GM19025 (cell line): ENCODE results near the gene NCL.
"Not testable (repeated sequence)": the region's sequence is repeated elsewhere in the genome, so short reads cannot be mapped to it uniquely, and the experiment has no call there.

Experiments used
- ATAC-seq: cut with Tn5 transposase; IDR thresholded peaks from one replicate; pipeline ENCODE4 v1.9.1; 2021; ENCODE audit warnings: mild to moderate bottlenecking, low read depth, moderate library complexity; ENCODE audit not compliant: unreplicated experiment

NCL gene

DNA sequence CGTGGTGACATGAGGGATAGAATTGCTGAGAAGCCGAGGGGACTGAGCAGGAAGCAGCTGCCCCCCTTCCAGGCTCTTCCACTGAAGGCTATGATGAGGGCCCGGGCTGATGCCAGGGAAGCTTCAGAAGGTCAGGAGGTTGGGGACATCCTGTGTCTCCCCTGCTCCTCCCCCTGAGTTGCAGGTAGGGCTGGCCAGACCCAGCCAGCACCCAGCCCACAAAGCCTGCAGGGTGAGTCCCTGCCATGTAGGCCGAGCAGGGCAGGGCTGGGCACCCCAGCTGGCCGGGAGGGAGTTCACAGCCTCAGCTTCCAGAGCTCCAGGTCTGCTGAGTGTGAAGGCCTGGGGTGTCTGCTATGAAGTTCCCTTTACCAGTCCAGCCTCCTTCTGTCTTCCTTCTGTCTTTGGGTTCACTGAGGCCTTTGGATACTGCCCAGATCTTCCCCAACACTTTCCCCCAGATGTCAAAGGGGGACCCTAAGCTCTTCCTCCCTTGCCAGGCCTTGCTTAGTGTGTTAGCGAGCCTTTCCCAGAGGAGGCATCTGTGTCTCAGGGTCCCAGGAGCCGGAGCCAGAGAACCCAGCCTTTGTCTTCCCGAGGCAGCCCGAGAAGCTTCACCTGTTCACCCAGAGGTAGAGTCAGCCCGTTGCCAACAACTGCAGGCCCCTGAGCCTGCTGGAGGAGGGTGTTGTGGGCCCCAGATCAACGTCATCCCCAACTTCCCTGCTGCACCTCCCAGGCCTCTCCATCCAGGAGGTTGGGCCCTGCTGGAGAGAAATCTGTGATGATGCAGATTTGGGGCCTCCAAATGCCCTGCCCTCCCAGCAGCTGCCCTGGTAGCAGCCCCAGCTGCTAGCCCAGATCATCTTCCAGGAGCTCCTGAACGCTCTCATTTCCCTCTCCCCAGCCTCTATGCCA lies 3.6 kb upstream of the NCL start:
- ATAC-seq: no peak

DNA sequence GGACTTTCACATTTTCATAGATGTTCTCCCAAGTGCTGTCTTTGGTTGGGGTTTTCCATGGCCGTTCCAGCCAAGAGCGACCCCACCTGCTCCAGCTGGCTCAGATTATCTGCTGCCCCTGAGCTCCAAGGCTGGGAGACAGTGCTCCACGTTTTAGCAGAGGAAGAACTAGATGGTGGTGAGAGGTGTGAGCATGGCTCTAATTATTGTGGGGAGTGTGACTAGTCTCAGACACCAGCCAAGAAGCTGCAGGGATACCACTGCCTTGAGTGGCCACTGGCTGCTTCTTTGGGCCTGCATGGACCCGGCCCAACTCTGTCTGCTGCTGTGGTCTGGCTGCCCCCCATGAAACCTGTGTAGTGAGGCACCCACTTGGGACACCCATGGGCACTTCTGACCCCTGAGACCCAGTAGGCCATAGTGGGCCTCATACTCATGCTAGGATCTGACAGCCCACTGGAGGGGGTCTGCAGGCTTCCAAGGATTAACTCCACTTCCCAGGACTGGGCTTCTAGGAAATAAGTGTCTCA lies 2.8 kb upstream of the NCL start:
- ATAC-seq: no peak

DNA sequence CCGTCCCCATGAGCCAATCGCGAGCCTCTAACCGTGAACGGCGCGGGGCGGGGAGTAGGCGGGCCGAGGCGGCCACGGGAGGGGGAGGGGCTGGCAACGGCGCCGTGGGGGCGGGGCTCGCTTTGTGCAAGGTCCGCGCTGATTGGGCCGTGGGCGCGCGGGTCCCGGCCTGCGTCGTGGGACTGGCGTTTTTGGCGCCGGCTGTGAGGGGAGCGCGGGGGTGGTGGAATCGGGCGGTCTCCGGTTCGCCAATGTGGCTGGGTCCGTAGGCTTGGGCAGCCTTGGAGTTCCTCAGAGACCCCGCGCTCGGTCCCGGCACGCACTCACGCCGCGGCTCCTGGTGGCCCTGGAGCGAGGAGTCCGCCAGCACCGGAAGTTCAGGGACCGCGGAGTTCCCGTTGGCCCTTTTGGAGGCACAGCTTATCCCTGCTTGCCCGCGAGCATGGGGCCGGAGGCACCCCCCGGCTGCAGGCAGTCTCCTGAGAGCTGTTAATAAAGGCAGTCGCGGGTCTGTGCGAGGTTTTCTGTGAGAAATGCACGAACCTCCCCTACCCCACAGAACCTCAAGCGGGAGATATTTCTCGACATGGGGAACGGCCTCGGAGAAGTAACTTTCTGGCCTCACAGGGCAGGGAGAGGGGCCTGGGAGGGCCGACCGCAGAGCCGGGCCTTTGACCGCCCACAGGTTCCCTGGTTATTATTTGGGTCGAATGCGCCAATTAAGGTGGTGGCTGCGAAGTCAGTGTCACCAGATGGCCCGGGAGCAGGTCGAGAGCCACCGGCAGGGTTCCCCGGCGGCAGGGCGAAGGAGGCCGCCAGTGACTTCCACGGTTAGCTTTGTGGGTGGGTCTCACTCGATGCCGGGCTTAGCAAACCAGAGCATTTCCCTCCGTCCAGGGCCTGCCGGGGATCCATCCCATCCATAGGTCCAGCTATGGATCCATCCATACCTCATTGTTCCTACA lies 574 bp upstream of the NCL start:
- no peak for ATAC-seq

DNA sequence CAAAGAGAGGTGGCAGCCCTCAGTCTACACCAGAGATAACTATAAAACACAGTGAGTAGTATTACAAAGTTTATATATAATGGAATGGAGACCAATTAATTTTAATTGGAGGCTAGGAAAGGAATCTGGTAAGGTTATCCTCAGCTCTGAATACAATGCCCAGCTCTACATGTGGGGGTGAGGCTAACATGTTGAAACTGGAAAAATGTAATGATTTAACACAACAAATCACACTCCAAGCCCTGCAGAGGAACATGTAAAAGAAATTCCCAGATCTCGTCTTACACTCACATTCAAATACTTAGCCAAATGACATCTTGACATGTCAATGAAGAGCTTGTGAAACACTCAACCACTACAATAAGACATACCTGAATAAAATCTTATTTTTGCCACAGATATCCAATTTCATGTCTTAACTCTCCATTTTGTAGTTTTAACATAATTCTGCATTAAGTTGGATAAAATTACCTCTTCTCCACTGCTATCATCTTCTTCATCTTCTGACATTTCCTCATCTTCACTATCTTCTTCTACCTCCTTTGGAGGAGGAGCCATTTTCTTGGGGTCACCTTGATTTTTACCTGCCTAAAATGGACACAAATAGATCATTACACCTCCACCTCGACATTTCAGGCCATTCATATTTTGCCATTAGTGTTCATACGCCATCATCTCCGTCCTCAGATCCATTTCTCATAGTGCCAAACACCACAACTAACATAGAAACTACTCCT lies 1.4 kb downstream of the NCL start:
- no peak for ATAC-seq

DNA sequence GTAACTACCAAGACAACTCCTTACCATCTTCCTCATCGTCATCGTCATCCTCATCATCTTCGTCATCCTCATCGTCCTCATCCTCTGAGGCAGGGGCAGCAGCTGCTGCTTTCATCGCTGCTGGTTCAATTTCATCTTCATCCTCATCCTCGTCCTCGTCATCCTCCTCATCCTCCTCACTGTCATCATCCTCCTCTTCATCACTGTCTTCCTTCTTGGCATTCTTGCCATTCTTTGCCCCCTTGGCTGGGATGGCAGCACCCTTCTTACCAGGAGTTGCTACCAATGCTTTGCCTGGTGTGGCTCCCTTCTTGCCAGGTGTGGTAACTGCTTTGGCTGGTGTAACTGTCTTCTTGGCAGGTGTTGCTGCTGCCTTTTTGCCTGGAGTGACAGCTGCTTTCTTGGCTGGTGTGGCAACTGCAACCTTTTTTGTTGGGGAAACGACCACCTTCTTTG lies 2.7 kb downstream of the NCL start:
- ATAC-seq: no peak

DNA sequence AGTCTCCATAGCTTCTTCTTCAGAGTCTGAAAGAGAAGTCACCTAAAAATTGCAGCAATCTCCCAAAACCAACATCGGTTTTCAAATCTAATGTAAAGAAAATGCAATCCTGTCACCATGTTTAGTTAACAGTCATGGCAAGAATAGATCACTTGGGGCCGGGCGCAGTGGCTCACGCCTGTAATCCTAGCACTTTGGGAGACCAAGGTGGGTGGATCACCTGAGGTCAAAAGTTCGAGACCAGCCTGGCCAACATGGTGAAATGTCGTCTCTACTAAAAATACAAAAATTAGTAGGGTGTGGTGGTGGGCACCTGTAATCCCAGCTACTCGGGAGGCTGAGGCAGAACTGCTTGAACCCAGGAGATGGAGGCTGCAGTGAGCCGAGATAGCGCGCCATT lies 3.4 kb downstream of the NCL start:
- not testable (repeated sequence) for ATAC-seq

DNA sequence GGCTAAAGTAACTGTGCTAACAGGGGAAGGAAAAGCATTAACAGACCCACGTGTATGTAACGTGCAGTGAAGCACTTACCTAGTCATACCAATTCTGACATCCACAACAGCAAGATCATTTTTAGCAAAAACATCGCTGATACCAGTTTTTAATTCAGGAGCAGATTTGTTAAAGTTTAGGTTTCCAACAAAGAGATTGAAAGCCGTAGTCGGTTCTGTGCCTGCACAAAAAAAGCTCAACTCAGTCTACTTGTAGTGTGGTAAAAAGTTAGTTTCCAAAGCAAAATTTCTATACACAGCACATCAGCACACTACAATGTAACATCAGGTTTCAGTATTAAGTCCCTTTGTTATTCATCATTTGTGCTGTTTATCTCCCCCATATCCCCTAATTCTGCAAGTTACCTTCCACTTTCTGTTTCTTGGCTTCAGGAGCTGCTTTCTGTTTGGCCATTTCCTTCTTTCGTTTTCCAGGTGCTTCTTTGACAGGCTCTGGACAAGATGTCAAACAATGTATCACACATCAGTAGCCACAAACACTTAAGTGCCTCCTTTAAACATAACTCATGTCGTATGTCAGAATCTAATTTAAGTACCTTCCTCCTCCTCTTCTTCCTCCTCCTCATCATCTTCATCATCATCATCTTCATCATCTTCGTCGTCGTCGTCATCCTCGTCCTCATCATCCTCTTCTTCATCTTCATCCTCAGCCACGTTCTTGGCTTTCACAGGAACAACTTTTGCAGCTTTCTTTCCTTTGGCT lies 4.0 kb downstream of the NCL start:
- ATAC-seq: no peak

DNA sequence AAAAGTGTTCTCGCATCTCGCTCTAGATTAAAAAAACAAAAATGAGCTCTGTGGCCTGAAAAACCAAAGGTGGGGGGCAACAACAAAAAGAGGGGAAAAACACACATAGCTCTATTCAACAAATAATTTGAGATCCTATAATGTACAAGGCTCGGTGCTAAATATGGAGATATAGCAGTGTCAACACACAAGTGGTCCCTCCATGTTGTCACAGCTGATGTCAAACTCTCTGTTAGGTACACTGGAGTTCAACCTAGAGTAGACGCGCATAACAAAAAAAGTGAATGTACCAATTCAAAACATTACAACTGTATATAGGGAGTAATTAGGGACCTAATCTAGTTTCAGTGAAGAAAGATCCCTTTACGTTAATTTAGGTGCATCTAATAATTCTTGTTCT lies 5.9 kb downstream of the NCL start:
- no peak for ATAC-seq

DNA sequence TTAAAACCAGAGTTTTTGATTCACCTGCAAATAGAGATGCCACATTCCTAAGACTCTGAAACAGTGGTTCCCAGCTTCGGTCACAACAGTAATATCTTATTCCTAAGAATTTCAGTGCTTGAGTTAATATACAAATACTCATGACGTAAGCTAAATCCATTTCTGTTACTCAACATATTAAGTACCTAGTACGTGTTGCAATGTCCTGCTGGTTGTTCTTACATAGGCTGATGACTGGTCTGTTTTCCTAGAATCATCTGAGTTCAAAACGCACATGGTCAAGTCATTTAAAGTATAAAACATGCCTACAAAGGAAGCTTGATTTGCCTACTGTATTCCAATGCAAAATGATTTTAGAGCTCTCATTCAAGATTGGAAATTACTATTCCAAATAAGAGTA lies 7.2 kb downstream of the NCL start:
- no peak for ATAC-seq

DNA sequence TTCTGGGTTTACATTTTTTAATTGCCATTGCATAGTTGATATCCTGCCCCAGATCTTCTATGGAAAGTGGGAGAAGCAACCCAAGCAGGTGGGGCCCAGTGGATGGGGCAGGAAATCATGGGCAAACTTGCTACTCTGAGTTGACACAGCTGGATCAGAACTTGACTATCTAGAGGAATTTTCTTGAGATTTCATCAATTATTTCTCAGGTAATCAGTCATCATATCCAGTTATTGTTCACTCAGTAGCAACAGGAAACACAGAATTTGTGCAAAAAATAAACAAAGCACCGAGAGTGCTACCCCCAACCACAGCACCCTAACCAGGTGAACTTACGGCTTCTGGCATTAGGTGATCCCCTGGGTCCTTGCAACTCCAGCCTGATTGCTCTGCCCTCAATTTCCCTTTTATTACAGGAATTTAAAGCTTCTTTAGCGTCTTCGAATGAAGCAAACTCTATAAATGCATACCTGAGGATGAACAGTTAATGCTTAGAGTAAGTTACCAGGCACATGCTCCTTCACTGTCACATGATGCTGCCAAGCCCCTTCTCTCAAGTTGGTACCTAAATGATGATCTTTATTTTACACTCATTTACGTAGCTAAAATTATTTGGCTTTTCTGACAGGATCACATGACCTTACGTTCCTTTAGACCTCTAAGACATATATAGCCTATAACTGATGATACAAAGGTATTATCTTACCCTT lies 7.8 kb downstream of the NCL start:
- no peak for ATAC-seq

DNA sequence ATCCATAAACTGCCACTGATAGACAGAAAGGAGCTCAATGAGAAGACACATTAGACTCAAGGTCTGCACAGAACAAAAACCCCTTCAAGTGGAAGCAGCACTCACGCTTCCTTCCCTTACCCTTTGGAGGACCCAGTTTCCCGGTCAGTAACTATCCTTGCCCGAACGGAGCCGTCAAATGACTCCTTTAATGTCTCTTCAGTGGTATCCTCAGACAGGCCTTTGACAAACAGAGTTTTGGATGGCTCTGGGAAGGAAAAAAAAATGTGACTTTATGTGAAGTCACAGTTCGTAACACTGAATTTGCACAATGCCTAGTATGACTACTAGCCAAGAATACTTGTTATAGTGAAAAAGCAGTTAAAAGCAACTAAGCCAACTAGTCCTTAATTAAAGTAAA lies 8.4 kb downstream of the NCL start:
- ATAC-seq: no peak

DNA sequence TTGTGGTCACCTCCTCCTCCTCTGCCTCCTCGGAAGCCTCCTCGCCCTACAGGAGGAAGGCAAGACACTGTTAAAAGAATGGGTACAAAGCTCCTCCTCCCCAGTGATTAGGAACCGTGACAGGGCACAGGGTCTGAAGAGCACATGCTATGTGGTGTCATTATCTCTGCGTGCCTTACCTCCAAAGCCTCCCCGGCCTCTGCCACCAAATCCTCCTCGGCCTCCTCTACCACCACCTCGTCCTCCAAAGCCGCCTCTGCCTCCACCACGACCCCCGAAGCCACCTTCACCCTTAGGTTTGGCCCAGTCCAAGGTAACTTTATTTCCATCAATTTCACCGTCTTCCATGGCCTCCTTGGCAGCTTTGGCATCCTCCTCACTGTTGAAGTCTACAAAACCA lies 9.1 kb downstream of the NCL start:
- no peak for ATAC-seq

DNA sequence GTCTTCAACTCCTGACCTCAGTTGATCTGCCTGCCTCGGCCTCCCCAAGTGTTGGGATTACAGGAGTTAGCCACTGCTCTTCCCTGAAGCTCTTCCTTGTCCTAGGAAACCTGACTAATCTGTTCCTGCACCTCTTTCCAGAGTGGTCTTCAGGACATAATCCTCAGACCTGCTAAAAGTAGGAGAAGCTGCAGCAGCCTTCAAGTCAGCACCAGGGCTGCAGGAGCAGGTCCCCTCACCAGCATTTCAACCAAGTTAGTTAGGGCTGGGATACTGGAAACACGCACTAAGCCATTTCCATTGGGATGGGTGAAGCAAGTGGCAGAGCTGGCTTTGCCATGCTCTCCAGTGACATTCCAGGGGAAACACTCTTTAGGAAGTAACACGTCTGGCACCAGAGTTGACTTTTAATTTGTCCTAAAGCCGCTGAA lies 9.9 kb downstream of the NCL start:
- ATAC-seq: no peak

DNA sequence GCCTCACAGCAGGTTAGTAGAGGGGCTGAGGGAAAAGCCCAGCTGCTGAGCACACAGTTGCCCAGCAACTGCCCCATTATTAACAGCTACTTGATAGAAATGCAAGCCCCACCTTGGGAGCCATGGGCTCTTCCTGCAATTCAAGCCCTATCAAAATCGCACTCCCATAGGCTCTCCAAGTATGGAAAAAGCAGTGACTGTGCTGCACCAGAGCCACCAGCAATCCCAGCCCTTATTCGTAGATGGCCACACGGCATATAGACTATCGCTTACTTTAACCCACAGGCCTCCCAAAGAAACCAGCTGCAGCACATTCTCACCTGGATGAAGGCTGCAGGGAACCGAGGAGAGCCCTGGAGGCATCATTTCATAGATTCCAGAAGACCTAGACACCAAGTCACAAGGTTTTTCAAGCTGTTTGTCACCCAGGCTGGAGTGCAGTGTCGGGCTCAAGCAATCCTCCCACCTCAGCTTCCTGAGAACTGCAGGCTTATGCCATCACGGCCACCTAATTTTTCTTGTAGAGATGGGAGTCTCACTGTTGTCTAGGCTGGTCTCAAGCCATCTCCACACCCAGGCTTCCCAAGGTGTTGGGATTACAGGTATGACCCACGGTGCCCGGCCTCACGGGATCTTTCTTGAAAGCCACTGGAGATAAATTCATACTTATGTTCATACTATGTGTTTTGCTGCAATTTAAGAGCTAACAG lies 11.3 kb downstream of the NCL start:
- ATAC-seq: no peak

DNA sequence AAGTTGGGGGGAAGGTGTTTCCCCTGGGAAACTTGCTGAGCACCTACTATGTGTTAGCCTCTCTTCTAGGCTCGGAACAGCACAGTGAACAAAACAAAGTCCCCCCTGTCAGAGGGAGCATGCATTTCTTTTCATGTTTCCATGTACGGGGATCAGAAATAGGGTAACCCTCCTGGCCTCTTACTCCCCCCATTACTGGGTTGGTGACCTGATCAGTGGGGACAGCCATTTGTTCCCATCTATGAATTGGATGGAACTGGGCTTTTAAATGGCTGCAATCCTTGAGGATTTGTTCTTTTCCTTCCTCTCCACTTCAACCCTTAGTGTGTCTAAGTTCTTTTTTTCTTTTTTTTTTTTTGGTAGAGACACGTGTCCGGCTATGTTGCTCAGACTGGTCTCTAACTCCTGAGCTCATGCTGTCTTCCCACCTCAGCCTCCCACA lies 13.7 kb downstream of the NCL start:
- ATAC-seq: no peak

DNA sequence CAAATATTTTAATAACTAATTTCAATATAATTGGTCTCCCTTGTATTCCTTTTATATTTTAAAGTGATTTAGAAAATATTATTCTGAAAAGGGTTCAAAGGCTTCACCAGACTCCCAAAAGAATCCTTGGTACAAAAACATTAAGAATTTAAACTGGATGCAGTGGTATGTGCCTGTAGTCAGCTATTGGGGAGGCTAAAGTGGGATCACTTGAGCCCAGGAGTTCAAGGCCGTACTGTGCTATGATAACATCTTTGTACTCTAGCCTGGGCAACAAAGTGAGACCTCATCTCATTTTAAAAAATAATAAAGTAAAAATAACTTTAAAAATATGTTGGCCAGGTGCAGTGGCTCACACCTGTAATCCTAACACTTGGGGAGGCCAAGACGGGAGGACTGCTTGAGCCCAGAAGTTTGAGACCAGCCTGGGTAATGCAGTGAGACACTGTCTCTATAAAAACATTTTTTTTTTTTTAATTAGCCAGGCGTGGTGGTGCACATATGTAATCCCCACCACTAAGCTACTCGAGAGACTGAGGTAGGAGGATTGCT lies 14.7 kb downstream of the NCL start:
- ATAC-seq: no peak

DNA sequence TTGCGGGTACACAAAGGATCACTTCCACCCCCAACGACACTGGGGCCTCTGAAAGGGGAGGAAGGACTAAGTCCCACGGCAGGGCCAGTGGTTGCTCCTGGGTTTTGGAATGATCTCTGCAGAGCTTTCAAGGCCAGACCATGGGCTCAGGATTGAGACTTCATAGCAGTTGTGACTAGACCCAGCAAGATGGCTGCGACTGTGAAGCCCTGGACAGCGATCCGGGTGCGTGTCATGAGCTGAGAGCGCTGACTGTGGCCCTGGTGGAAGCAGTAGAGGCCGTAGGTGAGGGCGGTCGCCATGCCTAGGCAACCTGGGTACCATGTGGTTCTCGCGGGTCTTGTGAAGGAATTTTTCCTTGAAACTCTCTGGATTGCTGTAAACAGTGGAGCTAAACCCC lies 27.3 kb downstream of the NCL start:
- no peak for ATAC-seq

DNA sequence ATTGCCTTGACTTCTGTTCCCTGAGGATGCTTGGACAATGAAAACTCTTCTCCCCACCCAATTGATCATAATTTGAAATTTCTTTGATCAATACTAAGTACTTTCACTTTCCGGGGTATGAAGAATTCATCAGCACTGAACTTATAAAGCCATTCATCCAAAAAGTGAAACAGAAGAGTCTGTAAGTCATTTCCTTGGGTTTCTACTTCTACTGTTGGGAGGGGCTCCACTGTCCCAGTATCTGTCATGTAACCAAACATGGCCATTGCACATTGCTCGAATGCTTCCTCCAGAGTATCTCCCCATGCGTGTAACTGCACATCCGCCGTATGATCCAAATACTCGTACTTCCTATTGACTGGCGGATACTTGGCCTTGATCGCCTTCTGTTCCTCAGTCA lies 30.3 kb downstream of the NCL start:
- ATAC-seq: no peak
